NOMO-1 (cell line): ENCODE measurements around the gene FOXN1.
"Not testable (repeated sequence)": the region's sequence is repeated elsewhere in the genome, so short reads cannot be mapped to it uniquely, and the experiment has no call there.

Experiments used
- DNase-seq, 2 experiments: peaks; one replicate each; lab custom pipeline; 2025; ENCODE audit not compliant: unreplicated experiment in 2 of 2; lab: John Stamatoyannopoulos, UW

Gene FOXN1

GRCh38 chr17:28571361-28572122 lies 65.4 kb downstream of the FOXN1 start, which contains the start of gene PIGS:
TSS of gene PIGS (minus strand) at chr17:28571524. CDS start at chr17:28571496, 28 bp downstream.
- DNase-seq, result peak; percentile 91 to 95

DNA sequence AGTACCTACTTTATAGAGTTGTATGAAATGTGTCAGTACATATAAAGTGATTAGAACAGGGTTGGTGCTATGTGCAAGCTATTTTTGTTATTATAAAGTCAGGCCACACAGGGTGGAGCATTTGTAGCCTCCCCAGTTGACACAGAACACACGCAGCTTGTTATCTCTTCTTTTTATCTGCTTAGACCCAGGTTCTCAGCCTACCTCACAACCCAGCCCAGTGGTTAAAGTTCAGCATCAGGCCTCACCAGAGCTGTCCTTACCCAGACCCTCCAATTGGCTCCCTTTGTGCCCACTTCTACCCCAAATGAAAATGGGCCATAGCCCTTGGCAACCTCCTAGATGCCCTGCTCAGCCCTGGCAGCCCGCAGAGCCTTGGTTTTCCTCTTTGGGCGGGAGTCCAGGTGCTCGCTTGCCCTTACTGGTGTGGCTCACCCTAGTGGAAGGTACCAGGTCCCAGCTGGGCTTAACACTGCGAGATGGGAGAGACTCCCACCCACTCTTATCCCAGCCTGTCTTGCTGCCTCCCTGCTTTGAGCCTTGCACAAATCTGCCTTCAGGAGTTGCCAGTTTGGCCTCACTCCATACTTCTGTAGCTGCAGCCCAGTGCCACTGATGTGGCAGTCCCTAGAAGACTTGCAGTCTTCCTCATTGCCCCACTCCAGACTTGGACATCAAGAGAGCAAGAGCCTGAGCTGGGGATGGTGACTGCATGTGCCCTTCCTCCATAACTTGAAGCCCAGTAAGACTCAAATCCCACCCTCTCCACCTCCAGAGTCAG lies 66.3 kb downstream of the FOXN1 start:
- DNase-seq, result no peak

- DNase-seq, result no peak
Observed at GRCh38 chr17:28573040-28573380, 66.9 kb downstream of the FOXN1 start.

GRCh38 chr17:28573521-28573920 lies 67.4 kb downstream of the FOXN1 start:
- DNase-seq, result no peak

- DNase-seq, result no peak
Observed at GRCh38 chr17:28573966-28574480, 67.9 kb downstream of the FOXN1 start.

GRCh38 chr17:28574526-28574925 lies 68.4 kb downstream of the FOXN1 start:
- DNase-seq, result no peak

GRCh38 chr17:28575126-28575795 lies 69.1 kb downstream of the FOXN1 start:
- no peak for DNase-seq

- not testable (repeated sequence) for DNase-seq
Observed at GRCh38 chr17:28576016-28576415, 69.9 kb downstream of the FOXN1 start.

GRCh38 chr17:28576758-28577465 lies 70.8 kb downstream of the FOXN1 start, which contains the start of gene ALDOC:
TSS of gene ALDOC (minus strand) at chr17:28576895. CDS start at chr17:28575532, 1,363 bp downstream.
- peak; percentile 85 to 94 for DNase-seq

DNA sequence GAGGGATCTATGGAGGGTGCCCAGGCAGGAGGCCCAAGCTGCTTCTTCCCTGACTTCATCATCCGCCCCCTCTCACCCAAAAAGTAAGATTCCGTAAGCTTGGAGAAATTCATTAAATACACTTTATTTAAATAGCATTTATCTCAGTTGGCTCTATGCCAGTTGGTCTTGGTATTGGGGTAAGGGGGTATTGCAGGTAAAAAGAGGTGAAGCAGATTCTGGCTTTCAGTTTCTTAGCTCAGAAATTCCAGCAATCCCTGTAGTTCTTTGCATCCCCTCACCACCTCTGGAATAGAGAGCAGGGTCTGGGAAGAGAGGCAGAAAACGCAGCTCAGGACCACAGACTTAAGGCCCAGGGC lies 71.3 kb downstream of the FOXN1 start:
- DNase-seq, result no peak

DNA sequence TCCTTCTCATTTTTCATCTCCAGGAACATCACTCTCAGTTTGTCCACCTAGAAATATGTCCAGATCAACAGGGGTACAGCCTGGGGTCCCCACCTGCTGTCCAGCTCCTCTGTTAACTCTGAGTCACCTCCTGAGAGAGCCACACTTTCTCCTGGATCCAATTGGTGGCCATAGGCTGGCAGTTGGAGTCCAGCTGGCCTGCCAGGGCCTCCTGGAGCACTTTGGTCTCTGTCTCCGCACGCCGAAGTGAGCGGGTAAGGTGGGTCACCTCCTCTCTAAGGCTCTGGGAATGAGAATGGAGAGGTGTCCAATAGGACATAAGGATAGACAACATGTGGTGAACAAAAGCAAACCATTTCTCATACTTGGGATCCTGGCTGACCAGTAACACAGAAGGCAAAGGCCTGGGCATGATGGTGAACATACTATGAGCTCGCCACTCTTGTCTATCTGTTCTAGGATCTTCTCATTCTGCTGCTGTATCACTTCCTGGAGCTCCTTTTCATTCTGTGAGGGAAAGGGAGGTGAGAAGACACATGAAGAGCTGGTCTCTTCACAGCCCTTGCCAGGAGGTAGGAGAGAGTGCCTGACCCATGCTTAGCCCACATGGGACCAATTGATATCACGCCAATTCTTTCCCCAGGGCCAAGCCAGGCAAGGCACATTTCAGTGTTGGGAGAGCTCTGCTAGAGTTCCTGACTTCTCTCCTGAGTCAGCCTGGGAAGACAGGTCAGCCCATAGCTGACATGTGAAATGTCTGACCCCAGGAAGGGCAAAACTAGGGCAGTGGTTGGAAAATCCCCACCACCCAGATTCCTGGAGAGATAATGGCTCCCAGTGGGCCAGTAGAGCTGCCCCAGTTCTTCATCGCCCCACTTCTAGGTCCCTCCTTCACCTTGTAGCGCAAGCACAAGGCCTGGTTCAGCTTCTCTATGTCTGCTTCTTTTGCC lies 72.4 kb downstream of the FOXN1 start:
- DNase-seq, result no peak

DNA sequence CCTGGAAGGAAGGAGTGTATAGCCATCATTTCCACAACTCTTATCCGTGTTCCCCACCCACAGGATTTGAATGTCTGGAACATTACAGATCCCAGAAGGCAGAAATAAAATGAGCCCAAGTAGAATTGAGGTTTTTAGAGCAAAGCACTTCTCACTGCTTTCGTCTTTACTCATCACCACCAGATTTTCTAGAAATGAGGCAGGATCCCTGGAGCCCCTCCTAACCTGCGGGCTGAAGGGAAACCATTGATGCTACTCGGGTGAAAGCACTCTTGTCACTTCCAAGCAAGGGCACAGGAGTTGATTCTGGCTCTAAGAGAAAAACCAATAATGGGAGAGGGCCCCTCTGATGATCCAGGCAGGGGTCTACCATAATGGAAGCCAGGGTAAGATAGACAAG lies 73.4 kb downstream of the FOXN1 start:
- no peak for DNase-seq

- no peak for DNase-seq
Observed at GRCh38 chr17:28580959-28581358, 74.8 kb downstream of the FOXN1 start.

DNA sequence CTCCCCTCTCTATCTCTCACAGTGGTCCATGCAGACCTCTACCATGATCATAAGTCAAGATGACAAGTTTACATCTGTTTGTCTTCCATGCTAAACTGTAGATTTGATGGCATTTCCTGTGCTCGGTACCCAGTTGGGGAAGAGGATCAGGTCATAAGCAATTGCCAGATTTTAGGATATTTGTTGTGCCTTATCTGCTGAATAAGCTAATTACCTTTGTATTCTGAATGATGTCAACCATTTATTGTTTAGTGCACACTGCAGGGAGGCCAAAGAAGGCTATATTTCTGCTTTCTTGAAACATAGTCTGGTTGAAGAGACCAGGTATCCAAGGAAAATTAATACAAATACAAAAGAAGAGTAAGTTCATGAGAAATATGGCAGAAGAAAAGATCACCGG lies 76.4 kb downstream of the FOXN1 start:
- DNase-seq, result no peak

DNA sequence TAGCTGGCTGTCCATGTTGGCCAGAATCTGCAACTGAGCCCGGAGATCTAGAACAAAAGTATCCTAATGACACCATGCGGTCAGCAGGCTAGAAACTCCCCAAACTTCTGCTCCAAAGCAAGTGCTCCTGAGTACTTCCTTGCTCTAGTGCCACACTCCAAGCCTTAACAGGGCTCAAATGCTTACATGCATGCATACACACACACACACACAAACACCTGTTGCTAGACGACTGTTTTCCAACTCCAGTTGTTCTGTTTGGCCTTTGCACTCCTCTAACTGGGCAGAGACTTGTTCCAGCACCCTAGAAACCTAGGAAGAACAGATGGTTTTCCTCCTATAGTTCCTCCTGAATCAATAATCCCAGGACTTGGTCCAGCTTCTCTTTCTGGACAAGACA lies 78.3 kb downstream of the FOXN1 start:
- no peak for DNase-seq

DNA sequence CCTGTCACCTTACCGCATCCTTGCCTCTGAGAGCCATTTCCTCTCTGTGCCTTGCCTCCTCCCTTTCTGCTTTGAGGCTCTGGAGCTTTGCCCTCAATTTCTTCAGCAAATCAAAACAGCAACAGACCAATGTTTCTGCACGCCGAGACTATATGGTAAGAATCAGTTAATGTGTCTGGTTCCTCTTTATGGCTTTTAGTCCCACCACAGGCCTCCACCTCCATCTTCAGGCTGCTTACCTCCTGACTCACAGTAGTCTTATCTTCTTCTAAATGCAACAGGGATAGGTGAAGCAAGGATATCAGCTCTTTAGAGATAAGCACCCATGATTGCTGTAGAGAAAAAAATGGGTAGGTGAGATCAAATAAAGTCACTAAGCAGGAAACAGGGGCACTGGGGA lies 79.7 kb downstream of the FOXN1 start:
- no peak for DNase-seq
